Vagina (tissue), 2 donors: ENCODE results near the gene ANKRD33. TPM values are rescaled to one million over a fixed set of nuclear protein-coding genes. Genes with fewer than 3 reads are reported as not detected.

Experiments
- DNase-seq, 2 donors: peaks; one replicate each; pipeline ENCODE4 v3.0.0-alpha.2; 2017; ENCODE audit errors: extremely low spot score in 2 of 2
- H3K27ac ChIP-seq: fragments of 200-600 bp; sonication (generic); one replicate; pipeline ENCODE4 v1.5.1; 2019
- H3K27me3 ChIP-seq: fragments of 200-600 bp; sonication (generic); one replicate; pipeline ENCODE4 v1.5.1; 2019
- H3K36me3 ChIP-seq, 2 donors: fragments of 200-600 bp; sonication (generic); one replicate each; pipeline ENCODE4 v1.5.1; 2017 to 2019
- H3K4me1 ChIP-seq: fragments of 200-600 bp; sonication (generic); one replicate; pipeline ENCODE4 v1.5.1; 2019
- H3K4me3 ChIP-seq, 2 donors: fragments of 200-600 bp; sonication (generic); 1 replicate in 1 of 2; 2 replicates in 1 of 2; pipeline ENCODE4 v1.5.1; 2016 to 2019
- H3K9me3 ChIP-seq: fragments of 200-600 bp; sonication (generic); one replicate; pipeline ENCODE4 v1.5.1; 2019
- POLR2A ChIP-seq, 2 donors: fragments of 450-650 bp; IDR thresholded peaks; one replicate each; pipeline ENCODE4 v1.6.1; 2017; ENCODE audit warnings: antibody characterized with exemption in 2 of 2, mild to moderate bottlenecking in 2 of 2, moderate library complexity in 2 of 2
- POLR2AphosphoS5 ChIP-seq, 2 donors: sonication (generic); formaldehyde crosslinking; IDR thresholded peaks; one replicate each; pipeline ENCODE4 v1.9.0; 2017; ENCODE audit warnings: antibody characterized with exemption in 2 of 2, mild to moderate bottlenecking in 2 of 2, low read depth in 1 of 2; ENCODE audit not compliant: insufficient read depth in 1 of 2
- intact Hi-C: fragments of 100-400 bp; cut with DNase I; formaldehyde crosslinking; loops from one replicate; pipeline ENCODE4 v1.15.1; 2023
- total RNA-seq: library from RNA; depleted of rRNA; stranded (reverse); fragments of >200 nt; gene quantifications from one replicate; pipeline ENCODE4 v1.2.3, GENCODE V29; 2016
- TF ChIP-seq, protein P1 (sequence below), 3 experiments: fragments of 450-650 bp in 2 of 3; fragments of 200-600 bp in 1 of 3; sonication (generic) in 1 of 3; IDR thresholded peaks; one replicate each; pipeline ENCODE4 v1.5.1; 2017 to 2019; ENCODE audit warnings: antibody characterized with exemption in 3 of 3, mild to moderate bottlenecking in 2 of 3, moderate library complexity in 2 of 3

Gene ANKRD33
- total RNA-seq, 1 donor from 2014 or later: not detected

DNA sequence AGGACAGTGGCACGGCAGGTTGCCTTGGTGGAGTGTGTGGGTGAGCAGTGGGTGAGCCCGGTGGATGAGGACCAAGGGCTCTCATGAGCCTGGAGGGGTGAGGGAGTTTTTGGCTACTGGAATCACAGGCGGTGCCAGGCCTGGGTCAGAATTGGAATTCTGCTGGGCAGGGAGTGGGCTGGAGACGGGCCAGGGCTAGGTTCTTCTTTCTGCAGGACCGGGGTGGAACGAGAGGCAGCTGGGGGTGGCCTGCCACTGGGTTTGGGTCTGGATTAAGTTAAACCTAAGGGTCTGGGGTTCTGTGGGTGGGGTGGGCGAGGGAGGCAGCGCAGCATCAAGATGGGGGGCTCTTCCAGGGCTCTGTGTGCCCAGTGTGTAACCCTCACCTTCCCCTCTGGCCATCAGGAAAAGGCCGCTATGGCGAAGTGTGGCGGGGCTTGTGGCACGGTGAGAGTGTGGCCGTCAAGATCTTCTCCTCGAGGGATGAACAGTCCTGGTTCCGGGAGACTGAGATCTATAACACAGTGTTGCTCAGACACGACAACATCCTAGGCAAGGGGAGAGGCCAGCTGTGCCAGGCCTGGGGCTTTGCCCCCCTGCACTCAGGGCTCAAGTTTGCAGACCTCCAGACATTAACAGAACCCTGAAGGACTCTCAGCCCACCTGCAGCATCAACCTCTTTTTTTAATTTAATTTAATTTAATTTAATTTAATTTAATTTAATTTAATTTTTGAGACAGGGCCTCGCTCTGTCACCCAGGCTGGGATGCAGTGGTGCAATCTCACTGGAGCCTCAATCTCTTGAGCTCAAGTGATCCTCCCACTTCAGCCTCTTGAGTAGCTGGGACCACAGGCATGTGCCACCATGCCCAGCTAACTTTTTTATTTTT, 26.4 kb downstream of the ANKRD33 start:
- H3K27me3 ChIP-seq: no peaks in the 10 kb centered on the region
- H3K4me1 ChIP-seq: peaks cover 56% of the 10 kb centered on the region
- H3K27ac ChIP-seq: no peak overlapping the region
- TF ChIP-seq, protein P1, sequence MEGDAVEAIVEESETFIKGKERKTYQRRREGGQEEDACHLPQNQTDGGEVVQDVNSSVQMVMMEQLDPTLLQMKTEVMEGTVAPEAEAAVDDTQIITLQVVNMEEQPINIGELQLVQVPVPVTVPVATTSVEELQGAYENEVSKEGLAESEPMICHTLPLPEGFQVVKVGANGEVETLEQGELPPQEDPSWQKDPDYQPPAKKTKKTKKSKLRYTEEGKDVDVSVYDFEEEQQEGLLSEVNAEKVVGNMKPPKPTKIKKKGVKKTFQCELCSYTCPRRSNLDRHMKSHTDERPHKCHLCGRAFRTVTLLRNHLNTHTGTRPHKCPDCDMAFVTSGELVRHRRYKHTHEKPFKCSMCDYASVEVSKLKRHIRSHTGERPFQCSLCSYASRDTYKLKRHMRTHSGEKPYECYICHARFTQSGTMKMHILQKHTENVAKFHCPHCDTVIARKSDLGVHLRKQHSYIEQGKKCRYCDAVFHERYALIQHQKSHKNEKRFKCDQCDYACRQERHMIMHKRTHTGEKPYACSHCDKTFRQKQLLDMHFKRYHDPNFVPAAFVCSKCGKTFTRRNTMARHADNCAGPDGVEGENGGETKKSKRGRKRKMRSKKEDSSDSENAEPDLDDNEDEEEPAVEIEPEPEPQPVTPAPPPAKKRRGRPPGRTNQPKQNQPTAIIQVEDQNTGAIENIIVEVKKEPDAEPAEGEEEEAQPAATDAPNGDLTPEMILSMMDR (IDR thresholded peaks at IDR 0.05): no peak
- TF ChIP-seq POLR2A (IDR thresholded peaks at IDR 0.05) (no peak), POLR2AphosphoS5 (IDR thresholded peaks at IDR 0.05; ENCODE audit: insufficient read depth in 1 of 2, low read depth in 1 of 2) (no peak)
- intact Hi-C loops: no loop called here
- DNase-seq: no peak
- no peaks in the 10 kb centered on the region for H3K9me3 ChIP-seq
- peaks cover 0 to 17% of the 10 kb centered on the region in 2 donors for H3K36me3 ChIP-seq
- no peak overlapping the region for H3K4me3 ChIP-seq

DNA sequence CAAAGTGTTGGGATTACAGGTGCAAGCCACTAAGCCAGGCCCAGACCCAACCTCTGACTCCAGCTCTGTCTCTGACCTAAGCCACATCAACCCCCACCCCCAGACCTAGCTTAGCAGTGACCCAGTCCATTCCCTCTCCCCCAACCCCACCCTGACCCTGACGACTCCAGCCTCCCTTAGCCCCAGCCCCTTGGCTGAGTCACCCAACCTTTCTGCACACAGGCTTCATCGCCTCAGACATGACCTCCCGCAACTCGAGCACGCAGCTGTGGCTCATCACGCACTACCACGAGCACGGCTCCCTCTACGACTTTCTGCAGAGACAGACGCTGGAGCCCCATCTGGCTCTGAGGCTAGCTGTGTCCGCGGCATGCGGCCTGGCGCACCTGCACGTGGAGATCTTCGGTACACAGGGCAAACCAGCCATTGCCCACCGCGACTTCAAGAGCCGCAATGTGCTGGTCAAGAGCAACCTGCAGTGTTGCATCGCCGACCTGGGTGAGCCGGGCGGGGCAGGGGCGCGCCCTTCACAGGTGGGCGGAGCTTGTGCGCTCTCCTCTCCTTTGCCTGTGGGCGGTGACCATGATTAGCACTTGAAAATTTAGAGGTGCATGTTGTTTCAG, 27.2 kb downstream of the ANKRD33 start:
- Histone ChIP-seq H3K4me3 (no peak overlapping the region), H3K36me3 (peaks cover 0 to 17% of the 10 kb centered on the region in 2 donors), H3K27ac (no peak overlapping the region), H3K27me3 (no peaks in the 10 kb centered on the region), H3K9me3 (no peaks in the 10 kb centered on the region), H3K4me1 (peaks cover 48% of the 10 kb centered on the region)
- intact Hi-C loops: no loop called here
- DNase-seq: no peak
- TF ChIP-seq POLR2A (IDR thresholded peaks at IDR 0.05) (no peak), POLR2AphosphoS5 (IDR thresholded peaks at IDR 0.05; ENCODE audit: insufficient read depth in 1 of 2, low read depth in 1 of 2) (no peak)
- TF ChIP-seq, protein P1 (IDR thresholded peaks at IDR 0.05): no peak

DNA sequence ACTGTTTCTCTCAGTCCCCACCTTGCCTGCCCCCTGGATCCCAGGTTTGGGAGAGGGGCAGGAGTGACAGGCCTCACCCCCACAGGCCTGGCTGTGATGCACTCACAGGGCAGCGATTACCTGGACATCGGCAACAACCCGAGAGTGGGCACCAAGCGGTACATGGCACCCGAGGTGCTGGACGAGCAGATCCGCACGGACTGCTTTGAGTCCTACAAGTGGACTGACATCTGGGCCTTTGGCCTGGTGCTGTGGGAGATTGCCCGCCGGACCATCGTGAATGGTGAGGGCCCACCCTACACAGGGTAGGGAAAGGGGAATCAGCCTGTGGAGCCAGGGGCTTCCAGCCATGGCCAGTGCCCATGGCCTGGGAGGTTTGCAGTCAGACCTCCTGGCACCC, 28.0 kb downstream of the ANKRD33 start:
- DNase-seq: no peak
- intact Hi-C loops: no loop called here
- Histone ChIP-seq H3K36me3 (peaks cover 0 to 17% of the 10 kb centered on the region in 2 donors), H3K27ac (no peak overlapping the region), H3K4me1 (peaks cover 39% of the 10 kb centered on the region), H3K27me3 (no peaks in the 10 kb centered on the region), H3K9me3 (no peaks in the 10 kb centered on the region), H3K4me3 (no peak overlapping the region)
- TF ChIP-seq POLR2A (IDR thresholded peaks at IDR 0.05) (no peak), POLR2AphosphoS5 (IDR thresholded peaks at IDR 0.05; ENCODE audit: insufficient read depth in 1 of 2, low read depth in 1 of 2) (no peak)
- TF ChIP-seq, protein P1 (IDR thresholded peaks at IDR 0.05): no peak

DNA sequence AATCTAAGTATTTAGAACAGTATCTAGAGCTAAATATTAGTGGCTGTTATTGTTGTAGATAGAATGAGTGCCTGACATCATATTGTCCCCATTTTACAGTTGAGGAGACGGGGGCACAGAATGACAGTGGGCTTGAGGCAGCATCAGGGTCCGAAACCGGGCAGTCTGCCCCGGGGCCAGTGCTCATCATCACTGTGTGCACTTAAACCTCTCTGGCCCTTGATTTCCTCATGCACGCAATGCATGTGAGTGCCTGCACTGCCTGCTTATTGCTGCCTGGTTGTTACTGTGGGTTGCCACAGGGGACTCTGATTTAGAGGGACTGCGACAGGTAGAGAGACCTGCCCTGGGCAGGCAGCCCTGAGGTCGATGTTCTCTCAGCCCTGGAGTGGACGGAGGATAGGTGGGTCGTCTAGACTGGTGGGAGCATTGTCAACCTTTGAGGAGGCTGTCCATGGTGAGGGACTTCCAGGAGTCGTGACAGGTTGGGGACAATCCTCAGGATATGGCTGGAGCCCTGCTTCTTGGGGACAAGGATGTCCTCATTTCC, 29.2 kb downstream of the ANKRD33 start:
- no peak overlapping the region for H3K27ac ChIP-seq
- intact Hi-C loops: no loop called here
- no peaks in the 10 kb centered on the region for H3K9me3 ChIP-seq
- peaks cover 0 to 17% of the 10 kb centered on the region in 2 donors for H3K36me3 ChIP-seq
- no peak overlapping the region for H3K4me3 ChIP-seq
- H3K4me1 ChIP-seq: peaks cover 29% of the 10 kb centered on the region
- DNase-seq: no peak
- H3K27me3 ChIP-seq: no peaks in the 10 kb centered on the region
- TF ChIP-seq POLR2A (IDR thresholded peaks at IDR 0.05) (no peak), POLR2AphosphoS5 (IDR thresholded peaks at IDR 0.05; ENCODE audit: insufficient read depth in 1 of 2, low read depth in 1 of 2) (no peak)
- TF ChIP-seq, protein P1 (IDR thresholded peaks at IDR 0.05): no peak
